ENCODE results near the gene ZDHHC14. TPM values are rescaled to one million over a fixed set of nuclear protein-coding genes. Genes with fewer than 3 reads are reported as not detected.
"Not testable (repeated sequence)": the region's sequence is repeated elsewhere in the genome, so short reads cannot be mapped to it uniquely, and the experiment has no call there.

The ZDHHC14 gene
- total RNA-seq, 1 experiment from 2014 or later, result 3.2 TPM

GRCh38 chr6:157461000-157461915 is 80.3 kb downstream of the ZDHHC14 start:
- no peak for TF ChIP-seq CTCF (IDR thresholded peaks at IDR 0.05; ENCODE audit: unreplicated experiment)
- Mint-ChIP-seq H3K27me3 (ENCODE audit: insufficient read depth, unreplicated experiment) (no peaks in the 10 kb centered on the region), H3K9me3 (ENCODE audit: unreplicated experiment) (no peaks in the 10 kb centered on the region), H3K36me3 (ENCODE audit: insufficient read depth, unreplicated experiment) (no peaks in the 10 kb centered on the region), H3K4me1 (ENCODE audit: insufficient read depth, unreplicated experiment) (no peaks in the 10 kb centered on the region), H3K27ac (ENCODE audit: low read depth, unreplicated experiment) (no peak overlapping the region), H3K4me3 (ENCODE audit: unreplicated experiment) (no peak overlapping the region)
- ChIA-PET CTCF (no interaction called here), POLR2A (no interaction called here)
- no peak for DNase-seq (ENCODE audit: unreplicated experiment)
- intact Hi-C loops (cut with micrococcal nuclease), result no loop called here
- BruUV-seq (replicated peaks), result no TSS peak

GRCh38 chr6:157462956-157463742 is 82.2 kb downstream of the ZDHHC14 start:
- H3K36me3 Mint-ChIP-seq (ENCODE audit: insufficient read depth, unreplicated experiment), result peaks cover under 1% of the 10 kb centered on the region
- no peak overlapping the region for H3K27ac Mint-ChIP-seq (ENCODE audit: low read depth, unreplicated experiment)
- DNase-seq (ENCODE audit: unreplicated experiment), result no peak
- no peak overlapping the region for H3K4me3 Mint-ChIP-seq (ENCODE audit: unreplicated experiment)
- ChIA-PET CTCF (interaction anchor here (1.1 kb wide), 1 partner anchor 18 kb away, joined by 3 read pairs; no protein-coding TSS in a partner anchor), POLR2A (no interaction called here)
- intact Hi-C loops (cut with micrococcal nuclease), result no loop called here
- no TSS peak for BruUV-seq (replicated peaks)
- no peaks in the 10 kb centered on the region for H3K27me3 Mint-ChIP-seq (ENCODE audit: insufficient read depth, unreplicated experiment)
- H3K9me3 Mint-ChIP-seq (ENCODE audit: unreplicated experiment), result no peaks in the 10 kb centered on the region
- TF ChIP-seq CTCF (IDR thresholded peaks at IDR 0.05; ENCODE audit: unreplicated experiment), result no peak
- H3K4me1 Mint-ChIP-seq (ENCODE audit: insufficient read depth, unreplicated experiment), result no peaks in the 10 kb centered on the region

GRCh38 chr6:157463743-157464135 is 82.7 kb downstream of the ZDHHC14 start:
- H3K4me1 Mint-ChIP-seq (ENCODE audit: insufficient read depth, unreplicated experiment); H3K36me3 Mint-ChIP-seq (ENCODE audit: insufficient read depth, unreplicated experiment); H3K27ac Mint-ChIP-seq (ENCODE audit: low read depth, unreplicated experiment); H3K4me3 Mint-ChIP-seq (ENCODE audit: unreplicated experiment); CTCF ChIA-PET; intact Hi-C loops (cut with micrococcal nuclease); H3K9me3 Mint-ChIP-seq (ENCODE audit: unreplicated experiment); POLR2A ChIA-PET; H3K27me3 Mint-ChIP-seq (ENCODE audit: insufficient read depth, unreplicated experiment); BruUV-seq (replicated peaks); DNase-seq (ENCODE audit: unreplicated experiment): not testable (repeated sequence)

GRCh38 chr6:157464653-157465535 is 83.9 kb downstream of the ZDHHC14 start:
- BruUV-seq (replicated peaks), result no TSS peak
- Mint-ChIP-seq H3K36me3 (ENCODE audit: insufficient read depth, unreplicated experiment) (peaks cover 6% of the 10 kb centered on the region), H3K27ac (ENCODE audit: low read depth, unreplicated experiment) (no peak overlapping the region)

More at GRCh38 chr6:157464653-157465535, 83.9 kb downstream of the ZDHHC14 start:
- Mint-ChIP-seq H3K9me3 (ENCODE audit: unreplicated experiment) (no peaks in the 10 kb centered on the region), H3K4me1 (ENCODE audit: insufficient read depth, unreplicated experiment) (peaks cover 12% of the 10 kb centered on the region), H3K4me3 (ENCODE audit: unreplicated experiment) (no peak overlapping the region), H3K27me3 (ENCODE audit: insufficient read depth, unreplicated experiment) (no peaks in the 10 kb centered on the region)
- POLR2A ChIA-PET, result no interaction called here
- no peak for TF ChIP-seq CTCF (IDR thresholded peaks at IDR 0.05; ENCODE audit: unreplicated experiment)
- CTCF ChIA-PET, result no interaction called here
- no peak for DNase-seq (ENCODE audit: unreplicated experiment)
- intact Hi-C loops (cut with micrococcal nuclease), result no loop called here

All from MCF 10A (cell line).